OCI-LY7 (cell line): ENCODE data around the gene MAML3.

ENCODE experiments used
- EZH2phosphoT487 ChIP-seq: fragments of 200-600 bp; sonication (generic); IDR thresholded peaks from 2 replicates; pipeline ENCODE4 v1.6.1; 2018; ENCODE audit warnings: low read depth, borderline replicate concordance, mild to moderate bottlenecking, mixed run types, antibody characterized with exemption, low read length, moderate library complexity, mixed read lengths
- TF ChIP-seq, protein P1 (sequence below): fragments of 200-600 bp; sonication (generic); conservative IDR thresholded peaks from 2 replicates; pipeline ENCODE4 v1.5.1; 2014; ENCODE audit warnings: mild to moderate bottlenecking, antibody characterized with exemption, low read length, moderate library complexity, mixed read lengths

DNA sequence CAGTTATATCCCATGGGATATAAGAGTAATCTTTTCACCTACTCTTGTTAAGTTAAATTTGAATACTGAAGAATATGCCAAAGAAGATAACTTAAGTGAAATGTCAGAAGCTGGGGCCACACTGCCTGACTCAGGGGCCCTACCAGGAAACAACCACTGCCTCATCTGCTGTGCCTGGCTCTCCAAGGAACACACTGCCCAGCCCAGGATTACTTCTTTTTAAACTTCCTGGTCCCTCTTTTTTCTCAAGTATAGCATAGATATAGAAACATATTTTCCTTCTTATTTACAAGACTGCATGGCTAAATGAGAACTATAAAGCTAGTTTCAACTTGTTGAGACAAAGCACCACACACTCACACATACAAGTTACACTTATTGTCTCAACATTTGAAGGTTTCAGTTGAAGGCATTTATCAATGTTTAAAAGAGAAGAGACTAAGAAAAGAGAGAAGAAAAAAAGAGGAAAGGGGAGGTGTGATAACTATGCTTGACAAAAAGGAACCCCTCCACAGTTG is 45.2 kb downstream of the MAML3 start:
- TF ChIP-seq, protein P1, sequence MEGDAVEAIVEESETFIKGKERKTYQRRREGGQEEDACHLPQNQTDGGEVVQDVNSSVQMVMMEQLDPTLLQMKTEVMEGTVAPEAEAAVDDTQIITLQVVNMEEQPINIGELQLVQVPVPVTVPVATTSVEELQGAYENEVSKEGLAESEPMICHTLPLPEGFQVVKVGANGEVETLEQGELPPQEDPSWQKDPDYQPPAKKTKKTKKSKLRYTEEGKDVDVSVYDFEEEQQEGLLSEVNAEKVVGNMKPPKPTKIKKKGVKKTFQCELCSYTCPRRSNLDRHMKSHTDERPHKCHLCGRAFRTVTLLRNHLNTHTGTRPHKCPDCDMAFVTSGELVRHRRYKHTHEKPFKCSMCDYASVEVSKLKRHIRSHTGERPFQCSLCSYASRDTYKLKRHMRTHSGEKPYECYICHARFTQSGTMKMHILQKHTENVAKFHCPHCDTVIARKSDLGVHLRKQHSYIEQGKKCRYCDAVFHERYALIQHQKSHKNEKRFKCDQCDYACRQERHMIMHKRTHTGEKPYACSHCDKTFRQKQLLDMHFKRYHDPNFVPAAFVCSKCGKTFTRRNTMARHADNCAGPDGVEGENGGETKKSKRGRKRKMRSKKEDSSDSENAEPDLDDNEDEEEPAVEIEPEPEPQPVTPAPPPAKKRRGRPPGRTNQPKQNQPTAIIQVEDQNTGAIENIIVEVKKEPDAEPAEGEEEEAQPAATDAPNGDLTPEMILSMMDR: no peak
- TF ChIP-seq EZH2phosphoT487: no peak
